Coronary artery (tissue), 2 donors: Measurements from ENCODE around the gene ACAA2.

Experiments
- DNase-seq: peaks from one replicate; pipeline ENCODE4 v3.0.0-alpha.2; 2017; ENCODE audit warnings: low spot score
- H3K27ac ChIP-seq, 2 donors: fragments of 200-600 bp; sonication (generic); one replicate each; pipeline ENCODE4 v1.5.1; 2016 to 2019
- H3K4me3 ChIP-seq: fragments of 200-600 bp; sonication (generic); 2 replicates; pipeline ENCODE4 v1.5.1; 2016; ENCODE audit warnings: mild to moderate bottlenecking, moderate library complexity
- CTCF ChIP-seq: fragments of 200-600 bp; sonication (generic); IDR thresholded peaks from one replicate; pipeline ENCODE4 v1.5.1; 2019; ENCODE audit warnings: antibody characterized with exemption

ACAA2 gene

DNA sequence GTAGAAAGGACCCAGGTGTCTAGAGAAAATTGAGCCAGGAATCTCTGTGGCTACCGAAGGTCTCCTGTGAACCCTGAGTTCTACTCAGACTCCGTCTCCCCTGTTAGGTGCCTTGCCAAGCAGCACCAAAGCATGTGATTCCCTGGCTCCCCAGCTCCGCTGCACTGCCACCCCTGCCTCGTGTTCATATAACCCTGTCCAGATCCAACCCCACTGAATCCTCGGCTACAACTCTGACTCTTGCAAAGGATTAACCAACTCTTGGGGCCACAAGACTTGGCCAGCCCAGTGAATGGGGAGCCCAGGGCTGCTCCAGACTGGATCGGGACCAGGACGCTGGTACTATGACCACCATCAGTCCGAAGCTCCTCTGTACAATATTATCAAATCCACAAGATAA is 37.3 kb upstream of the ACAA2 start:
- DNase-seq: no peak
- no peak for TF ChIP-seq CTCF
- Histone ChIP-seq H3K27ac (no peak overlapping the region), H3K4me3 (no peak overlapping the region)

DNA sequence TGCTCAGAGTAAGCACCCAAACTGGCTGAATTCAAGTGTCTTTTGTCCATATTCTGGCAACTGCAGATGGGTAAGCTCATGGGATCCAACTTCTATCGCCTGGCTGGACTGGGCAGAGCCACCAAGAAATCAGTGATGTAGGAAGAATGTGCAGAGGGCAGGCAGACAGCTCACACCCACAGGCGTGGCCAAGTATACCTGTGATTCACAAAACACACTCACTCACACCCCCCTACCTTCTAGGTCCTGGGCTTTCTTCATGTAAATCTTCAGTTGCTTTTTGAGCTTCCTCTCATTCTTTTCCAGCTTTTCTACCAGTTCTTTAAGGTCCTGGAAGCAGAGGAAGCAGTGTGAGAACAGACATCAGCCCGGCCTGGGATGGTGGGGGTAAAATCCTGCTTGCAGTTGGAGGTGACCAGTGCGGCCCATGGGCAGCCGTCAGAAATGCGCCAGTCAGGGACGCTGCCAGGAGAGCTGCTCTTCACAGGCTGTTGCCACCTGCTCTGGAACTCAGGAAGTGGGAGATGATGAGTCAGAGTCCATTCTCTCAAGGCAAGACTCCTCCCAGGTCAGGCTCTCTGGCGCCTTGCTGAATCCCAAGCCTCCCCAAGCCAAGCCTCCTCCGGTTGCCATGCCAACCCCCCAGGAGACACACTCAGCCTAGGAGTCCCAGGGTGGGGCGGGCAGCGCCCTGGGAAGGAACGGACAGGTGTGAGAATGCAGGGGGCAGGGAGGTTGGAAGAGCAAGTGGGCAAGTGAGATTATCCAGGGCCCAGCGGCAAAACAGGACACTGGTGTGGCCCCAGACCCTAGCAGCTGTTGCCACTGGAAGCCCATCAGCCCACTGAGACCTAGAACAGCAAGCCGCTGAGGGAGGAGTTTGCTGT is 36.2 kb upstream of the ACAA2 start:
- no peak overlapping the region for H3K4me3 ChIP-seq
- DNase-seq: no peak
- TF ChIP-seq CTCF: no peak
- H3K27ac ChIP-seq: no peak overlapping the region

- no peak for DNase-seq
- Histone ChIP-seq H3K27ac (no peak overlapping the region), H3K4me3 (no peak overlapping the region)
- TF ChIP-seq CTCF: no peak
Measured at GRCh38 chr18:49848115-49848514, 34.8 kb upstream of the ACAA2 start.

- Histone ChIP-seq H3K4me3 (no peak overlapping the region), H3K27ac (no peak overlapping the region)
- no peak for TF ChIP-seq CTCF
- no peak for DNase-seq
Measured at GRCh38 chr18:49847524-49847923, 34.2 kb upstream of the ACAA2 start.

- DNase-seq: no peak
- Histone ChIP-seq H3K4me3 (no peak overlapping the region), H3K27ac (no peak overlapping the region)
- TF ChIP-seq CTCF: no peak
Measured at GRCh38 chr18:49846718-49847470, 33.6 kb upstream of the ACAA2 start.

DNA sequence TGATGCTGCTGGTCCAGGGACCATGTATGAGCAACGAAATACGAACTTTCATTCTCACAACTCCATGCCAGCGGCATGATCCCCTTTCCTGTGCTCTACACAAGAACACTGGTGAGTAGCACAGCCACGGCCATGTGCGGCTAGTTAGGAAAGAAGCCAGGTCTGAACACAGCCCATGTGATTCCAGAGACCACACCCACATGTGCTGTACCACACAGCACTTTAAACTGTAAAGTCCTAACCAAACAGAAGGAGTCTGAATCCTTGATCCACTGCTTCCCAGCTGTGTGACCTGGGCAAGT is 33.0 kb upstream of the ACAA2 start:
- H3K27ac ChIP-seq: no peak overlapping the region
- TF ChIP-seq CTCF: no peak

More for the DNA sequence above, 33.0 kb upstream of the ACAA2 start:
- no peak overlapping the region for H3K4me3 ChIP-seq
- DNase-seq: no peak
